K562 (cell line): Measurements from ENCODE around the gene PMM1. TPM values are rescaled to one million over a fixed set of nuclear protein-coding genes. Genes with fewer than 3 reads are reported as not detected.
A peak's percentile ranks its signal among the peaks of the same experiment; 100 is the strongest.

Experiments
- BRD4 ChIP-seq: fragments of 200-600 bp; sonication (generic); IDR thresholded peaks from 2 replicates; pipeline ENCODE4 v1.6.1; 2017; ENCODE audit warnings: inconsistent platforms
- BRF1 ChIP-seq: IDR thresholded peaks from 3 replicates; pipeline ENCODE4 v1.6.1; 2011; ENCODE audit warnings: borderline replicate concordance, mild to moderate bottlenecking; ENCODE audit not compliant: insufficient read length; ENCODE audit errors: extremely low read depth
- CBX2 ChIP-seq: fragments of 200-600 bp; sonication (generic); IDR thresholded peaks from one replicate; pipeline ENCODE4 v1.6.1; 2012; ENCODE audit warnings: mild to moderate bottlenecking, low read length, inconsistent platforms; ENCODE audit not compliant: insufficient read depth, poor library complexity, severe bottlenecking
- EZH2 ChIP-seq: IDR thresholded peaks from 2 replicates; pipeline ENCODE4 v1.6.1; 2012; ENCODE audit warnings: low read depth, mild to moderate bottlenecking, inconsistent platforms, low read length, borderline replicate concordance
- FOXJ3 ChIP-seq: sonication (generic); formaldehyde crosslinking; IDR thresholded peaks from 2 replicates; pipeline ENCODE4 v1.4.0; 2020; ENCODE audit warnings: mild to moderate bottlenecking, missing genetic modification reagents
- FOXK2 ChIP-seq, 2 experiments: fragments of 450-650 bp; IDR thresholded peaks in 1 of 2; conservative IDR thresholded peaks in 1 of 2; 2 replicates each; pipeline ENCODE4 v1.6.1; 2016; ENCODE audit warnings: low read depth in 2 of 2, mild to moderate bottlenecking in 1 of 2
- HMG20B ChIP-seq: fragments of 250-450 bp; sonication (Bioruptor Pico); IDR thresholded peaks from 2 replicates; pipeline ENCODE4 v1.5.0; 2021; ENCODE audit warnings: mild to moderate bottlenecking
- MEIS2 ChIP-seq: fragments of 450-650 bp; IDR thresholded peaks from 2 replicates; pipeline ENCODE4 v1.6.1; 2014; ENCODE audit warnings: mild to moderate bottlenecking; ENCODE audit not compliant: partially characterized antibody
- MIER1 ChIP-seq: fragments of 450-650 bp; IDR thresholded peaks from 2 replicates; pipeline ENCODE4 v1.6.1; 2016; ENCODE audit warnings: antibody characterized with exemption, mild to moderate bottlenecking, low read depth
- NCOA6 ChIP-seq: fragments of 450-650 bp; IDR thresholded peaks from 2 replicates; pipeline ENCODE4 v1.6.1; 2017; ENCODE audit warnings: mild to moderate bottlenecking
- PHB2 ChIP-seq: fragments of 450-650 bp; IDR thresholded peaks from 2 replicates; pipeline ENCODE4 v1.6.1; 2017; ENCODE audit warnings: low read depth
- POLR2AphosphoS5 ChIP-seq: IDR thresholded peaks from 2 replicates; pipeline ENCODE4 v1.6.1; 2011; ENCODE audit warnings: mild to moderate bottlenecking, low read depth, low read length, moderate library complexity; ENCODE audit not compliant: control insufficient read depth, insufficient read depth
- SIX5 ChIP-seq, 2 experiments: IDR thresholded peaks; 2 replicates each; pipeline ENCODE4 v1.6.1; 2011; ENCODE audit warnings: low read length in 2 of 2, borderline replicate concordance in 1 of 2, low read depth in 1 of 2, mild to moderate bottlenecking in 1 of 2, moderate library complexity in 1 of 2; ENCODE audit not compliant: insufficient read depth in 1 of 2
- ZC3H4 ChIP-seq: sonication (generic); formaldehyde crosslinking; IDR thresholded peaks from 2 replicates; pipeline ENCODE4 v1.9.0; 2021; ENCODE audit warnings: missing genetic modification reagents, borderline replicate concordance
- ZFPM2 ChIP-seq: fragments of 250-450 bp; sonication (Bioruptor Pico); IDR thresholded peaks from 2 replicates; pipeline ENCODE4 v1.5.1; 2022; ENCODE audit warnings: mild to moderate bottlenecking
- ZNF197 ChIP-seq: fragments of 200-800 bp; sonication (Bioruptor generic); IDR thresholded peaks from 2 replicates; pipeline ENCODE4 v1.6.1; 2016; ENCODE audit warnings: low read depth, missing genetic modification characterization, missing compliant biosample characterization
- ZNF408 ChIP-seq: fragments of 250-450 bp; sonication (Bioruptor Pico); IDR thresholded peaks from 2 replicates; pipeline ENCODE4 v1.4.0; 2020; ENCODE audit warnings: low read depth, mild to moderate bottlenecking, moderate library complexity
- polyA plus RNA-seq, 8 experiments: library from polyadenylated mRNA; depleted of rRNA in 4 of 8; stranded (reverse) in 5 of 8; unstranded in 3 of 8; fragments of >200 nt; fragmentation: Nextera tagmentation in 2 of 8; fragmentation: Illumina TruSeq in 1 of 8; extraction: Ambion mirVana in 2 of 8; extraction: Trizol in 1 of 8; gene quantifications; 2 replicates each; pipeline versions ENCODE4 v1.2.1 to v1.2.3, GENCODE V29; 2011 to 2014; ENCODE audit warnings: inconsistent platforms in 1 of 8, missing spikeins in 1 of 8
- total RNA-seq, 7 experiments: library from RNA; depleted of rRNA in 6 of 7; stranded (reverse); fragments of >200 nt in 6 of 7; fragmentation: Illumina TruSeq in 2 of 7; extraction: Trizol in 2 of 7; gene quantifications; 2 replicates each; pipeline versions ENCODE4 v1.2.1 to v1.2.3, GENCODE V29; 2011 to 2021; ENCODE audit warnings: low replicate concordance in 1 of 7
- TF ChIP-seq, protein P1 (sequence below): fragments of 250-450 bp; sonication (Bioruptor Pico); IDR thresholded peaks from 2 replicates; pipeline ENCODE4 v1.8.0; 2021; ENCODE audit warnings: moderate library complexity, mild to moderate bottlenecking, inconsistent platforms
- TF ChIP-seq, protein P2 (sequence below), 3 experiments: fragments of 200-800 bp in 1 of 3; fragments of 250-450 bp in 1 of 3; fragments of 450-650 bp in 1 of 3; sonication (Bioruptor Pico) in 1 of 3; sonication (Bioruptor generic) in 1 of 3; formaldehyde crosslinking in 1 of 3; IDR thresholded peaks; 2 replicates each; pipeline versions ENCODE4 v1.6.1 to v1.8.0; 2016 to 2022; ENCODE audit warnings: mild to moderate bottlenecking in 2 of 3, missing genetic modification characterization in 2 of 3, missing compliant biosample characterization in 1 of 3, moderate library complexity in 1 of 3
- TF ChIP-seq, protein P3 (sequence below): fragments of 250-450 bp; sonication (Bioruptor Pico); IDR thresholded peaks from 2 replicates; pipeline ENCODE4 v1.4.0; 2020; ENCODE audit warnings: borderline replicate concordance

PMM1 gene
- total and polyA plus RNA-seq, 9 of the 15 experiments (the other 6 are each of a cell fraction or from before 2014, with no cell fraction given) = 10.2 to 31.7 (median 20.3) TPM

DNA sequence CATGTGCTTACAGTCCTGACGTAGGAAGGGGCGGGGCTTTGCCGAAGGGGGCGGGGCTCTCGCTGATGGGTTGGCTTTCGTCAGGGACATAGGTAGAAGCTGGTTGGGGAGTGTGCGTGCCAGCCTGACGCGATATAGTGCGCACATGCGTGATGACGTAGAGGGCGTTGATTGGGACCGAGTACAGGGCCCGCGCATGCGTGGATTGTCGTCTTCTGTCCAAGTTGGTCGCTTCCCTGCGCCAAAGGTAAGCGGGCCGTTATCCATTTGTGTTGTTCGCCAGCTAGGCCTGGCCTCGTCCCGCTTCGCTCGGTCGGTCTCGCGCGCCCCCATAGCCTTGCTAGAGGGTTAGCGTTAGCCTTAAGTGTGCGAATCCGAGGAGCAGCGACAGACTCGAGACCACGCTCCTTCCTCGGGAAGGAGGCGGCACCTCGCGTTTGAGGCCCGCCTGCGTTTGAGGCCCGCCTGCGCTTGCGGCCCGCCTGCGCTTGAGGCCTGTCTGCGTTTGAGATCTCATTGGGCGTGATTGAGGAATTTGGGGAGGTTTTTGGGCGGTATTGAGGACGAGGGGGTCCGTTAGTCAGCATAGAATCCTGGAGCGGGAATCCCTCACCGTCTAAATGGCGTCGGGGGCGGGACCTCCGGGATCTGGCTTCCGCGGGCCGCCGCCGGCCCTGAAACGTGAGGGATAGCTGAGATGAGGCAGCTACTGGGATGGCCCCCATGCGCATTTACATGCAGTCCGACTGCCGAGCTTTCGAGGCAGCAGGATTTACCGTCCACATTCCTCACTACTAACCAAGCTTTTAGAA, 31.7 kb upstream of the PMM1 start, which contains the start of gene XRCC6 (continued):
- TF ChIP-seq, protein P1, sequence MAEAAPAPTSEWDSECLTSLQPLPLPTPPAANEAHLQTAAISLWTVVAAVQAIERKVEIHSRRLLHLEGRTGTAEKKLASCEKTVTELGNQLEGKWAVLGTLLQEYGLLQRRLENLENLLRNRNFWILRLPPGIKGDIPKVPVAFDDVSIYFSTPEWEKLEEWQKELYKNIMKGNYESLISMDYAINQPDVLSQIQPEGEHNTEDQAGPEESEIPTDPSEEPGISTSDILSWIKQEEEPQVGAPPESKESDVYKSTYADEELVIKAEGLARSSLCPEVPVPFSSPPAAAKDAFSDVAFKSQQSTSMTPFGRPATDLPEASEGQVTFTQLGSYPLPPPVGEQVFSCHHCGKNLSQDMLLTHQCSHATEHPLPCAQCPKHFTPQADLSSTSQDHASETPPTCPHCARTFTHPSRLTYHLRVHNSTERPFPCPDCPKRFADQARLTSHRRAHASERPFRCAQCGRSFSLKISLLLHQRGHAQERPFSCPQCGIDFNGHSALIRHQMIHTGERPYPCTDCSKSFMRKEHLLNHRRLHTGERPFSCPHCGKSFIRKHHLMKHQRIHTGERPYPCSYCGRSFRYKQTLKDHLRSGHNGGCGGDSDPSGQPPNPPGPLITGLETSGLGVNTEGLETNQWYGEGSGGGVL (CRISPR knock-in tag) = no peak
- no peak for TF ChIP-seq MIER1
- TF ChIP-seq, protein P2, sequence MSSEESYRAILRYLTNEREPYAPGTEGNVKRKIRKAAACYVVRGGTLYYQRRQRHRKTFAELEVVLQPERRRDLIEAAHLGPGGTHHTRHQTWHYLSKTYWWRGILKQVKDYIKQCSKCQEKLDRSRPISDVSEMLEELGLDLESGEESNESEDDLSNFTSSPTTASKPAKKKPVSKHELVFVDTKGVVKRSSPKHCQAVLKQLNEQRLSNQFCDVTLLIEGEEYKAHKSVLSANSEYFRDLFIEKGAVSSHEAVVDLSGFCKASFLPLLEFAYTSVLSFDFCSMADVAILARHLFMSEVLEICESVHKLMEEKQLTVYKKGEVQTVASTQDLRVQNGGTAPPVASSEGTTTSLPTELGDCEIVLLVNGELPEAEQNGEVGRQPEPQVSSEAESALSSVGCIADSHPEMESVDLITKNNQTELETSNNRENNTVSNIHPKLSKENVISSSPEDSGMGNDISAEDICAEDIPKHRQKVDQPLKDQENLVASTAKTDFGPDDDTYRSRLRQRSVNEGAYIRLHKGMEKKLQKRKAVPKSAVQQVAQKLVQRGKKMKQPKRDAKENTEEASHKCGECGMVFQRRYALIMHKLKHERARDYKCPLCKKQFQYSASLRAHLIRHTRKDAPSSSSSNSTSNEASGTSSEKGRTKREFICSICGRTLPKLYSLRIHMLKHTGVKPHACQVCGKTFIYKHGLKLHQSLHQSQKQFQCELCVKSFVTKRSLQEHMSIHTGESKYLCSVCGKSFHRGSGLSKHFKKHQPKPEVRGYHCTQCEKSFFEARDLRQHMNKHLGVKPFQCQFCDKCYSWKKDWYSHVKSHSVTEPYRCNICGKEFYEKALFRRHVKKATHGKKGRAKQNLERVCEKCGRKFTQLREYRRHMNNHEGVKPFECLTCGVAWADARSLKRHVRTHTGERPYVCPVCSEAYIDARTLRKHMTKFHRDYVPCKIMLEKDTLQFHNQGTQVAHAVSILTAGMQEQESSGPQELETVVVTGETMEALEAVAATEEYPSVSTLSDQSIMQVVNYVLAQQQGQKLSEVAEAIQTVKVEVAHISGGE (CRISPR knock-in tag; IDR thresholded peaks at IDR 0.05) = peak in 1 of 3 experiments; percentile 66; a peak in 2 of 6 replicates
- TF ChIP-seq MEIS2 = peak; percentile 85
- 0 out of 2 replicates have a peak, but pooled peaks have one; percentile 43 for TF ChIP-seq NCOA6
- no peak for TF ChIP-seq BRF1
- peak; percentile 71 for TF ChIP-seq POLR2AphosphoS5
- no peak for TF ChIP-seq CBX2
- peak in 1 of 2 experiments; percentile 19; a peak in 1 of 4 replicates for TF ChIP-seq FOXK2 (conservative IDR thresholded peaks at IDR 0.05 in 1 of 2, IDR thresholded peaks at IDR 0.05 in 1 of 2; ENCODE audit: low read depth in 2 of 2)
- TF ChIP-seq, protein P3, sequence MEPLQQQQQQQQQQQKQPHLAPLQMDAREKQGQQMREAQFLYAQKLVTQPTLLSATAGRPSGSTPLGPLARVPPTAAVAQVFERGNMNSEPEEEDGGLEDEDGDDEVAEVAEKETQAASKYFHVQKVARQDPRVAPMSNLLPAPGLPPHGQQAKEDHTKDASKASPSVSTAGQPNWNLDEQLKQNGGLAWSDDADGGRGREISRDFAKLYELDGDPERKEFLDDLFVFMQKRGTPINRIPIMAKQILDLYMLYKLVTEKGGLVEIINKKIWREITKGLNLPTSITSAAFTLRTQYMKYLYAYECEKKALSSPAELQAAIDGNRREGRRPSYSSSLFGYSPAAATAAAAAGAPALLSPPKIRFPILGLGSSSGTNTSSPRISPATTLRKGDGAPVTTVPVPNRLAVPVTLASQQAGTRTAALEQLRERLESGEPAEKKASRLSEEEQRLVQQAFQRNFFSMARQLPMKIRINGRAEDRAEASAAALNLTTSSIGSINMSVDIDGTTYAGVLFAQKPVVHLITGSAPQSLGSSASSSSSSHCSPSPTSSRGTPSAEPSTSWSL (CRISPR knock-in tag) = no peak
- no peak for TF ChIP-seq FOXJ3 (CRISPR knock-in tag)
- TF ChIP-seq SIX5 (IDR thresholded peaks at IDR 0.05; ENCODE audit: borderline replicate concordance in 1 of 2, insufficient read depth in 1 of 2, low read depth in 1 of 2, low read length in 2 of 2) = no peak
- TF ChIP-seq PHB2 = no peak
- TF ChIP-seq HMG20B (CRISPR knock-in tag) = no peak
- peak; percentile 70 for TF ChIP-seq BRD4
- TF ChIP-seq ZC3H4 (CRISPR knock-in tag) = no peak
- TF ChIP-seq EZH2 = no peak
- no peak for TF ChIP-seq ZNF408 (CRISPR knock-in tag)
- no peak for TF ChIP-seq ZFPM2
- no peak for TF ChIP-seq ZNF197 (CRISPR knock-in tag)
